GM19240 (cell line): ENCODE results near the gene TMIGD1.

Experiments used
- DNase-seq: peaks from one replicate; pipeline ENCODE4 v3.0.0; 2011; ENCODE audit warnings: low spot score; ENCODE audit not compliant: insufficient read length

Gene TMIGD1

DNA sequence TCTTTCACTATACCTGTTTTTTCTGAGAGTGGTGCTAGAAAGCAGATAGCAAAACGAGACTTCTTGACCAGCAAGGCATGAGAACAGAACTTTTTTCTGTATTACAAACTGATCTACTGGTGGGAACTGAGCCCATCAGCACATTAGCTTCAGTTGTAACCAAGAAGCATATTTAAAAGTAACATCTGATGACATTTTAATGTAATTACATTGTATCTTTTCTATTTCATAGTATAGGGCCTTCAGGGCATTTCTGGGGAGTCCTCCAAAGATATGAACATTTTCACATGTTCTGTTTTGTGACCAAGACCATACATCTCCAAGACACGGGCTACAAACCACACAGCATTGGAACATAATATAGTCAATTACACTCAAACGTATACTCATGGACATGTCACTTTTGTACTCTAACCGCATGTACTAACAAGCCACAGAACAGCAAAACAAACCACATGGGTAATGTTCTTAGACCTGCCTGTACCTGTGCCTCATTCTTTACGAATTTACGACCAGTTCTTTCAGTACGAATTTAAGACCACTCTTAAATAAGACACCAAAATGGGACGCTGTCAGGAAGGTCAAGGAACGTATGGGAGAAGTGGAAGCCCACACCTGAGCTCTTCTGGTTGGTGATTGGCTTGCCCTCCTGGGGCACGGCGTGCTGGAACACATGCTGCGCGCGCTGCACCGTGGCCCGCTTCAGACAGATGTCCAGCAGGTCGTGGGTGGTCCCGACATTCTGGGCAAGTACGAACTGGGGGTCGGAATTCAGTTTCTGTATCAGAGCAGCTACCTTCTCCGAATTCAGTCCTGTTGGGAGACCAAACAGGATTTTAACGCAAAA is 42.9 kb downstream of the TMIGD1 start:
- DNase-seq = peak; percentile 26

DNA sequence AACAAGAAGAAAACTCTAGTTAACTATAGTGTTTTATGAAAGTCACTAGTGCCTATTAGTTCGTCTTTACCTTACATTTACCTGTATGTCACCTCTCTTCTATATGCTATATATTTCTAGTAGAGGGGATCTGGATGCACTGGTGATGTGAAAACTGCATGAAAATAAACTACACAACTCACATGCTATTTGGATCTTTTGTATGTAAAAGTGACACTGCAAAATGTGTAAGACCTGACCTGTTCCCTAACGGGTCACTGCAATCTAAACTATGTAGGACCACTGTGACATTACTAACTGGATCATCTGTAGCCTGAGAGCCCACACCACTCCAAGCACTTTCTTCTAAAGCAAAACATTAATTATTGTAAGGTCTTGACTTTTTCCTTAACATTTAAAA is 43.8 kb downstream of the TMIGD1 start:
- no peak for DNase-seq

DNA sequence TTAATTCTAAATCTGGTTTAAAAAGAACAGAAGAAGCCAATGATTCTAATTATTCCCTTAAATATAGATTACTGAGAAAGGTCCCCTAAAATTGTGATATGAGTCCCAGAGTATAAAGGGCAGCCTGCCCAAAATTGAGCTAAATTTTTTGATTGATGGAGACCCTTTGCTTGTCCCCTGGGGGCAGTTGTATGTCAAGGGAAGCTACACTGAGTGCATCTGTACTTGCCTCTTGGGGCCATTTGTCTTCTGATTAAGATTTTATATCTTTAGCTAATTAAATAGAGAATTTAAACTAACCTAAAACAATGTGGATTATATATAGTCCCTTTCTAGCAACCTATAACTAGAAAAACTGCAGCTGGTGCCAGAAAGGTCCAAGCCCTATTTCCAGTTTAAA is 54.7 kb downstream of the TMIGD1 start:
- DNase-seq = no peak

DNA sequence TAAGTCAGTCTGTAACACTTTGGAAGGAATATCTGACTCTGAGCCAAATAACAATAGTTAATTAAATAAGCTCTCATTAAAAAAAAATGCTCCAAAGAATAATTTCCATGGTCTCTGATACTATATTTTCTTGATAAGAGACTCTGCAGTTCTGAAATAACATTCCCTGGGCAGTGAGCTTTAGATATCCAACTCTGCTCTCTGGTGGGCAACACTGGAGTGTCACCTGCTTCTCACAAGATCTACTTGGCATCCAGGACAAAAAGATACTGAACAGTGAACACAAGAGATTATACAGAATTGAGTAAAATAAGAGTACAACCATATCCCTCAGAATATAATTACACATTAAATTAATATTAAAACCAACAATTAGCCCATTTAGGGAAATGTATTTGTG is 55.8 kb downstream of the TMIGD1 start:
- DNase-seq = no peak

DNA sequence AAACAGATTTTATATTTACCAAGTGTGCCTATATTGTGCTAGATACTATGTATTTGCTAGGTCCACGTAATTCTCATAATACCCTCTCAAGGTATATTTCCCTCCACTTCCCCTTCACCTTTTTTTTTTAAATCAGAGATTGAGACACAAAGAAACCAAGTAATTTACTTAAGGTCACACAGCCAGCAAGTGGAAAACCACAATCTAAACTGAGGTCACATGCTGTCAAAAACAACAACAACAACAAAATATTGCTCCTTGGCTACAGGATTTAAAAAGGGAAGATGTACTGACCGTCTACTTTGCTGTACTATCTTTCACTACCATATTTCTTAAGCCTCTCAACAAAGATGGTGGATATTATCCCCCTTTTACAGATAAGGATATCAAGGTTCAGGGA is 57.9 kb downstream of the TMIGD1 start:
- DNase-seq = no peak

DNA sequence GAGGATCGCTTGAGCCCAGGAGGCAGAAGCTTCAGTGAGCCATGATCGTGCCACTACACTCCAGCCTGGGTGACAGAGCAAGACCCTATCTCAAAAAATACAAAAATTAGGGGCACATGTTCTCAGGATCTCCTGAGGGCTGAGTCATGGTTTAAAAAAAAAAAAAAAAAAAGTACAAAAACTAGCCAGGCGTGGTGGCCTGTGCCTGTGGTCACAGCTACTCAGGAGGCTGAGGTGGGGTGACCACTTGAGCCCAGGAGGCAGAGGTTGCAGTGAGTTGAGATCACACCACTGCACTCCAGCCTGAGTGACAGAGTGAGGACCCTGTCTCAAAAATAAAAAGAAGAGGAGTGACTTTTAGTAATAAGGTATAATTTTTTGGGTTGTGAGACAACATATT is 59.0 kb downstream of the TMIGD1 start:
- DNase-seq = no peak

DNA sequence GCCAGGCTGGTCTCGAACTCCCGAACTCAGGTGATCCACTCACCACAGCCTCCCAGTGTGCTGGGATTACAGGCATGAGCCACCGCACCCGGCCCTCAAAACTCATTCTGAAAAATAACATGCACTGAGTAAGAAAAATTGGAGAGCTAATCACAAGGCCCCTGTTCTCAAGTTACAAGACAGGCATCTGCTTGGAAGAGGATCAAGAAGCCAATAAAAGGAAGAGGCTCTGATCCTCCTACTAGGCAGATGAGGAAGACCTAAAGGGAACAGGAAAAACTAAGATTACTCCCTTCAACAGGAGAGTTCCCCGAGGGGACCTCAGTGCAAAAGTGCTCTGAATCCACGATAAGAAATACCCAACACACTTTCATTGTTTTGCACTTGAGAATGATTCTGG is 60.5 kb downstream of the TMIGD1 start:
- no peak for DNase-seq

DNA sequence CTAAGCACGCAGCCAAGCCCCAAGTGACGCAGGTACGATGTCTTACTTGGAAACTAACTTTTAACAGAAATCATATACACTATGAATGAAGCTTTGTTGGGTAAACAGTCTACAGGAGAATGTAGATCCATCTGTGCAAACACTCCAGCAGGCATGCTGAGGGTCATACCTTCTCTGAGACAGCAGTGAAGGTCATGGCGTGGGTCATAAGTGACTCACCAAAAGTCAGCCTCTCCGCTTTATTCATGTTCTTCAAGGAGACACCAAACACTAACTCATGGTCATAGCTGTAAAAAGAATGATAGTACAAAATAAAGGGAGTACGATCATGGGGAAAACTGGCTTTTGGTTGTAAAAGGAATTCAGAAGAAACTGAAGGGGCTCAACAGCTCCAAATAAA is 62.8 kb downstream of the TMIGD1 start:
- no peak for DNase-seq

DNA sequence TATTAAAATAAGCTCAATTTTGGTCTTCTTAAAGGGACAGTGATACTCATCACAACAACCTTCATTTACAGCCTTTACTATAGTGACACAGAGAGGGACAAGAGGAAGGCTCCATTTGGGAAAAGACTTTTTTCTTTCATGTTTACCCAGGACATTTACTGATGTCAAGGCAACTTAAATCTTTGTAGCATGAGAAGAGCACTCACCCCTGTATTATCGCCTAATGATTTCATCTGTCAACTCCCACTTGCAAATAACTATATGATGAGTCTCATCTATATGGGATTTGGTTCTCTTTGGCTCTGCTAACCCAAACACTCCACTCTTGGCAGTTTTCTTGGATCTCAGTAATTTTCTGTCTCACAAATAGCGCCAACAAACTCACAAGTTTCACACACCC is 66.2 kb downstream of the TMIGD1 start:
- no peak for DNase-seq
